Fibroblast of skin of left biceps (primary cell): ENCODE data around the gene NACC1.

Experiments used
- DNase-seq, 2 experiments: peaks; one replicate each; pipeline ENCODE4 v3.0.0-alpha.2; 2013; ENCODE audit warnings: low read depth in 2 of 2

Gene NACC1

DNA sequence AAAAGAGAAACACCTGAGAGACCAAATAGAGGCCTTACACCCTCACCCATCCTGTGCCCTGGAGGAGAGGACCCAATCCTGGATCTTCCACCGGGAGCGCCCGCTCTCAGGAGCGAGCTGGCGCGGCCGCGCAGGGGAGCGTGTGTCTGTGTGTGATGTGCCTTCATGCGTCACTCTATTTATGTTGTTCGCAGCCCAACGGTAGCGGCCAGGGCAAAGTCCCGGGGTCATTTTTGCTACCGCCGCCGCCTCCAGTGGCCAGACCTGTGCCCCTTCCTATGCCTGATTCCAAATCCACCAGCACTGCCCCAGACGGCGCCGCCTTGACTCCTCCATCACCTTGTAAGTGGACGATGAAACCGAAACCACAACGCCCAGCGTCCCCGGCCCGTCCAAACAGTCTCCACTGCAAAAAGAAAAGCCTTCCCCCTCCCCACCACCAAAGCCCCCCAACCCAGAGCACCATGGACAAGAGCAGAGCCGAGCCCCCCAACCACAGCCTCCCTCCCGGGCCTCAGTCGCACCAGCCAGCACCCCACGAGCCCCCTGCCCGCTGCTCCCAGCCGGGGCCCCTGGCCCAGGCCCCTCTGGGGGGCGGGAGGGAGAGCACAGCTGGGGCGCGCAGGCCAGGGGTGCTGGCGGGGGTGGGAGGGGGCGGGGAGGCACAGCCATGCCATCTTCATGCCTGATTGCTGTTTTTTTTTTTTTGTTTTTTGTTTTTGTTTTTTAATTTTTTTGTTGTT is 30.1 kb upstream of the NACC1 start:
- no peak for DNase-seq

DNA sequence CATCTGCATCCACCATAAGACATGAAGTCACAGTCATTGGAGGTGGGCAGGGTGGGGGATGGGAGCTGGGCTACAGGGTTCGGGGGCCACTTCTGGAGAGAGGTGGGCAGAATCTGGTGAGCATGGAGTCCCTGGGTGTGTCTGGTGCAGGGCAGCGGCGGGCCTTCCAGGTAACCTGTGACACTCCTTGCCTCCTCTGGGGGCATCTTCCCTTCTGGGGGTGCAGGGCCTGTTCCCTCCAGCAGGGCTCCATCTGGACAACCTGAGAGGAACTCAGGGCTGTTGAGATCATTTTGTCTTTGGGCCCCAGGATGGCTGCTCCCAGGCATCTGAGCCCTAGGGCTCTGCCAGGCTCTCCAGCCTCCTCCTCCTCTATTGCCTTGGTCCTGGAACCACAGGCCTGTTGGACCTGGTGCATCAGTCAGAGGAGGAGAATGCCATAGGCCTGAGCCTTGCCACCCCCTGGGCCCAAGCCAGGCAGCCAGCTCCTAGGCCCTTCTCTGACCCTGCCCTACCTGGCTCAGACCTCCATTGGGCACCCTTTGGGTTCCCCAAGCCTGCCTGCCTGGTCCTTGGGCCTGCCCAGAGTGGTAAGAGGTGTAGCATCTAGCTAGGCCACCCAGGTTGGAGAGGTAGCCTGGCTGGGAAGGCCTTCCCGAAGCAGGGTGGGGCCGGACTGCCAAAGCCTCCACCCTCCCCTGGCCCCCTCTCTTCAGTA is 28.8 kb upstream of the NACC1 start:
- no peak for DNase-seq

DNA sequence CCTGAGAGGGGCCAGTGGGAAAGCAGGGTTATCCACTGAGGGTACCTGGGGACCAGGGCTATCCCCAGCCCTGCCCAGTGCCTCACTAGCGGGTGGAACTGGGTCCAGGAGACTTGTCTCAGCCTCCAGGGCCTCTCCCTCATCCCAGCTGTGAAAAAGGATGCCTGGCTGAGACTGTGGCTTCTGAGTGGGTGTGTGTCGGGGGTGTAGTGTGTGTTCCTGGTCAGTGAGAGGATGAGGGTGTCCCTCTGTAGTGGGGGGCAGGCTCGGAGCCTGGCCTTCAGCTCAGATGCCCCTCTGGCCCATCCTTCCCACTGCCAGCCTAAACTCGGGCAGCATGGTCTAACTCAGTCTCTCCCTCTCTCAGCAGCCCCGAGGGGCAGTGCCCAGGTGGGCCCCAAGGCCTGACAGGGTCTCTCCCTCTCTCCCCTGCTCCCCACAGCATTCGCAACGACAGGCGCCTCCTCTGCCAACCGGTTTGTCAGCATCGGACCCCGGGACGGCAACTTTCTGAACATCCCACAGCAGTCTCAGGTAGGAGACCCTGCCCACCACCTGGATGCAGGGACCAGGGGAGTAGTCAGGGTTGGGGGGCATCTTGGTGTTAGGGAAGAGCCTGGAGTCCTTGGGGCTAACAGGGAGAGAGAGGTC is 28.1 kb upstream of the NACC1 start:
- no peak for DNase-seq

DNA sequence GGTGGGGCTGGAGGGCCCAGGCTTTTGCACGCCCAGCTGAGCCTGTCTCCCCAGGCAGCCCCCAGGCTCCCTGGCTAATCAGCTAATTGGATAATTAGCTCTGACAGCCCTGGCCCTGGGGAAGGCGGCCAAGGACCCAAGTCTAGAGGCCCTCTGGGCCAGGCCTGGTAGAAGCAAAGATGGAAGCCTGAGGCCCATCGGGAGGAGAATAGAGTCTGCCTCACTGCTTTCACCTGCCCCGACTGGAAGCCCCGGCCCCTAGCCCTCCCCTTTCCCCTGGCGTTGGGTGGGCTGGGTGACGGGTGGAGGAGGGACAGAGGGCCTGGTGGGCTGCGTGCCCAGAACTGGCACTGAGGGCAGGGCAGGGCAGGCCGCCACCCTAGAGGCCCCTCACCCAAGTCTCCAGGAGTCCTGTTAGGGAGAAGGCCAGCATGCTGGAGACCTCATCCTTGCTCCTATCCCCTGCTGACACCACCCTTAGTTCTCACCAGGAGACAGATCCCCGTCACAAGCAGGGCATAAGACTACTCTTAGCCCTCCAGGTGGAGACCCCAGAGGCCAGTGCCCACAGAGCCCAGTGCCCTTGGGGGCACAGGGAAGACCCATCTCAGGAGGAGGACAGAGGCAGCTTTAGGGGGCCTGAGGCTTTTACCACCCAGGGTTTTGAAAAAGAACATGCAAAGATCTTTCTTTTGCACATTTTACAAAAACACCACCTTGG is 27.4 kb upstream of the NACC1 start:
- DNase-seq: no peak

DNA sequence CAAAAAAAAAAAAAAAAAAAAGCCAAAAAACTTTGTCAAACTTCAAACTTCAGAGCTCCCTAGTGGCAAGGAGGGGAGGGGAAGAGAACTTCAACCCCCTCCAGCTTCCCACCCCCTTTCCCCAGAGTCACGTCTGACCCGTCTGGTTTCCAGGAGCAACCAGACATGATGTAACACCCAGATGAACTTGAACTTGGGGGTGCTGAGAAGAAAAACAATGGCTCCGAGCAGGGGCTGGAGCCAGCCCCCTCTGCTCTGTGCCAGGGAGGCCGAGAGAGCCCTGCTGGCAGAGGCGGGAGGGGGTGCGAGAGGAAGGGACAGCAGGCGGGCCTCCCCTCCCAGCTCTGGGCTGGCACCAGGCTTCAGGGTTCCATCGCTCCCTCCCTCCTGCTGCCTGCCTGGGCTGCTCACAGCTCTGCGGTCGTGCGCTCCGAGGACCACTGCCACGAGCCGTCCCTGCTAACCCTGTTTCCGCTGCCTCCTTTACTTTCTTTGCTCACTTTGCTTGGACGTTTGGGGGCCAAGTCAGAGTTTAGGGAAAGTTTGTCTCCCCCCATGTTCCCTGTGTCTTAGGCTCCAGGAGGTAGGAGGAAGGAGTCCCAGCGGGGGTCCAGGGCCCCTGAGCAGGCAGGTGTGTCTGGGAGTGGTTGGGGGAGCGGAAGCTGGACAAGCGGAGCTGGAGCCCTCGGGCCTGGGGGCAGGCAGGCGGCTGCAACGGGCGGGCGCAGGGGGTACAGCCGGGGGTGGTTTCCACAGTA is 26.5 kb upstream of the NACC1 start:
- peak; percentile 90 to 93 for DNase-seq

DNA sequence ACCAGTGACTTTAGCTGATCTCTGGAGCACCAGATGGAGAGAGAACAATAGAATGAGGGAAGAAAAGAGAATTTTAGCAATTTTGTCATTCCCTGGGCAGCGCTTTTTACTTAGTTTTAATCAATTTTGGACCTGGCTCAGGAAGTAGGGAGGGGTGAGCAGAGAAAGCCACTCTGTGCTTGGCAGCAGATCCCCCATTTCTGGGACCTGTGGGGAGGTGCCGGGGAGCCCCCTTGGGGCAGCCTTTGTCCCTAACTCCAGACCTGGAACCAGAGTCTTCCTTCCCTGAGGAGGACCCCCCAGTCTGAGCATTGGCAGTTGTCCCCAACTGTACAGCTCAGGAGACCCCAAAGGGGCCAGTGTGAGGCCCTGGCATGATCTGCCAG is 25.9 kb upstream of the NACC1 start:
- DNase-seq: no peak

DNA sequence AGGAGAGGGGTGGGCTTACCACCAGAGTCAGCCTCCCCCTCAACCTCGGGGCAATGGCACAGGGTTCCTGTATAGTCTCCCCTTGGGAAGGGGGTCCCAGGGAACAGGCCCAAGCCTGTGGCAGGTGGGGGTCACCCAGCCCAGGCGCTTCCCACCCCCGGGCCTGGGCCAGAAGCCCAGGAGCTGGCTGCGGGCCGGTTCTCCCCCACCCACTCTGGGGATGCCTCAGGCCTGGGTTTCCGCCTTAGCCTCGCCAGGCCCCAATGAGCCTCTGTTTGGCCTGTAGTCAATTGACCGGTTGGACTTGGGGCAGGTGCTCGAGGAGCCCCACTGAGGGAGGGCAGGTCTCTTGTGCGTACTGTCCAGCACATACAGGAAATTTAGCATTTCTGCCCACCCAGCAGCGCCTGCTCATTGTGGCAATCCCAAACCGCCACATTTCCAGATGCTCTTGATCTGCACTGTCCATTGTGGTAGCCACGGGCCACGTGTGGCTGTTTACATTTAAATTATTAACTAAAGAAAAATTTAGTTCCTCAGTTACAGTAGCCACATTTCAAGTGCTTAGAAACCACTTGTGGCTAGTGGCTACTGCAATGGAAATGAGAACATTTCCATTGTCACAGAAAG is 25.3 kb upstream of the NACC1 start:
- DNase-seq: no peak

DNA sequence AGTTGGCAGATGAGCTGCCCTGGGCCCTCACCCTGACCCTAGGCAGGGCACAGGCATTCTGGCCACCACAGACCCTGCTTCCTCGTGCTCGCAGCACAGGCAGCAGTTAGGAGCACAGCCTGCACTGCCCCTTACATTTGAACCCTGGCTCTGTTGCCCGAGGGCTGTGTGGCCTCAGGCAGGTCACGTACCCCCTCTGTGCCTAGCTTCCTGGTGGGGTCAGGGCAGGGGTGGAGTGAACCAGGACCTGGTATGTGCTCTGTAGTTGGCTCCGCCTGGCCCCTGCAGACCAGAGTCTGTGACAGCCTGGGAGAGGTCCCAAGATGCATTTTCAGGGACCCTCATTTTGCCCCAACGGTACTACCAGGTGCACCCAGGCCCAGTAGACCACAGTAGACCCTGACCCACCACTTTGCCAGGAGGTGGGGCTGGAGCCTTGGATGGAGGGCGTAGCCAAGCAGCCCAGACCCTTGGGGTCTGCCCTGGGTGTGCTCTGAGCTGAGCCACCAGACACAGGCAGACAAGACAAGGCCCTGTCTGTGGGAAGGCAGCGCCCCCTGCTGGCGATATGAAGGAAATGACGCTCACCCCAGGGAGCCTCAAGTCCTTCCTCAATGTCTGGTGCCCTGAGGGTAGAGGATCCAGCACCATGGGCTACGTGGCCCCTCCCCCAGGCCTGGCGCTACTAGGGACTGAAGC is 24.5 kb upstream of the NACC1 start:
- peak; percentile 43 to 60 for DNase-seq

DNA sequence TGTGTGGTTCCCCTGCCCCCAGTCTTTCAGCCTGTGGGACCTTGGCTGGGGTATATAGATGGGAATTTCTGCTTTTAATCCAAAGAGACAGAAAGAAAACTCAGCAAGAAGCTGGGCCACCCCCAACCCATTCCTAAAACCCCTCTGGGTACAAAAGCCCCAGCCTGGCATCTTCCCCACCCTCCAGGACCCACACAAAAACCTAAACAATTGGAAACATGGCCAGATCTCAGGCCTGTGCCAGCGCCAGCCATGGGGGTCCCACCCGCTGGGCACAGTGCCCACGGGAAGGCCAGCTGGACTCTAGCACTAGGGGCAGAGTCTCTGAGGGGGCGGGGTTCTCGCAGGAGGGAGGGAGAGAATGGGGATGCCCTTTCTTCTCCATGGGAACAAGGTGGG is 24.0 kb upstream of the NACC1 start:
- DNase-seq: no peak

DNA sequence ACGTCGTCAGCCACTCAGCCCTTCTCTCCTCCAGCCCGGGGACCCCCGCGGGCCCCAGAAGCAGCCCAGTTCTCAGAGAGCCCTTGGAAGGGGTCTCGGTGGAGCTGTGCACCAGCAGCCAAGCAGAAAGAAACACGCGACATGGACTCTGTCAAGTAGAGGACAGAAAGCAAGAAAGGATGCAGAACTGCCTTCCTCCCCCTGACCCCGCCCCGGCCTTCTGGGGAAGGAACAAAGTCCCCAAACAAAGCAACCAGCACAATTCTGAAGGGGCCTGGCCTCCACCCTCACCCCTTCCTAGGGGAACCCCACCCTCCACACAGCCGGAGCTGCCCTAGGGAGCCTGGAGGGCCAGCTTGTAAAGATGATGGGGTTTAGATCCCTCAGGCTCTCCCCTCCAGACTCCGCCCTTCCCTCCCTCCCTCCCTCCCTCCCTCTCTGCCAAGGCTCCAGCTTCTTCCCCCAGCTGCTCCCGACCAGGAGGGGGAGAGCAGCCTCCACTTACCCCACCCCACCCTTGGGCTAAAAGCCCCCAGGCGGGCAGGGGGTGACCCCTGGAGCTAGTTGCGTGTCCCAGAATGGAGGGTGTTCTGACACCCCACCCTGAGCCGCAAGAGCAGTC is 23.2 kb upstream of the NACC1 start:
- DNase-seq: no peak

DNA sequence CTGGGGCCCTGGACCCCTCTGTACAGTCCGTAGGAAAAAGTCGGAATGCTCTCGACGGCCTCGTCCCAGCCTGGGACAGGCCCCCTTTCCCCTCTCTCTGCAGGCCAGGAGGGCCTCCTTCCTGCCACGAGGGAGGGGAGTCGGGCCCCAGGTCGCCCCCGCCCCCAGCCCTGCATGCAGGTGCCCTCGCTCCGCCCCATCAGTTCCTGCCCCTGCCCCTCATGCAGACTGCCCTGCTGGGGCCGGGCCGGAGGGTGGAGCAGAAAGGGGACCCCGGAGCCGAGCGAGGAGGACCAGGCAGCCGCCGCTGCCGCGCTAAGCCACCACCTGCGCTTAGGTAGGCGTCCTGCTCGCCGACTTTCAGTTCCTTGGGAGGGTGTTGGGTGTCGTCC is 22.7 kb upstream of the NACC1 start:
- DNase-seq: no peak

DNA sequence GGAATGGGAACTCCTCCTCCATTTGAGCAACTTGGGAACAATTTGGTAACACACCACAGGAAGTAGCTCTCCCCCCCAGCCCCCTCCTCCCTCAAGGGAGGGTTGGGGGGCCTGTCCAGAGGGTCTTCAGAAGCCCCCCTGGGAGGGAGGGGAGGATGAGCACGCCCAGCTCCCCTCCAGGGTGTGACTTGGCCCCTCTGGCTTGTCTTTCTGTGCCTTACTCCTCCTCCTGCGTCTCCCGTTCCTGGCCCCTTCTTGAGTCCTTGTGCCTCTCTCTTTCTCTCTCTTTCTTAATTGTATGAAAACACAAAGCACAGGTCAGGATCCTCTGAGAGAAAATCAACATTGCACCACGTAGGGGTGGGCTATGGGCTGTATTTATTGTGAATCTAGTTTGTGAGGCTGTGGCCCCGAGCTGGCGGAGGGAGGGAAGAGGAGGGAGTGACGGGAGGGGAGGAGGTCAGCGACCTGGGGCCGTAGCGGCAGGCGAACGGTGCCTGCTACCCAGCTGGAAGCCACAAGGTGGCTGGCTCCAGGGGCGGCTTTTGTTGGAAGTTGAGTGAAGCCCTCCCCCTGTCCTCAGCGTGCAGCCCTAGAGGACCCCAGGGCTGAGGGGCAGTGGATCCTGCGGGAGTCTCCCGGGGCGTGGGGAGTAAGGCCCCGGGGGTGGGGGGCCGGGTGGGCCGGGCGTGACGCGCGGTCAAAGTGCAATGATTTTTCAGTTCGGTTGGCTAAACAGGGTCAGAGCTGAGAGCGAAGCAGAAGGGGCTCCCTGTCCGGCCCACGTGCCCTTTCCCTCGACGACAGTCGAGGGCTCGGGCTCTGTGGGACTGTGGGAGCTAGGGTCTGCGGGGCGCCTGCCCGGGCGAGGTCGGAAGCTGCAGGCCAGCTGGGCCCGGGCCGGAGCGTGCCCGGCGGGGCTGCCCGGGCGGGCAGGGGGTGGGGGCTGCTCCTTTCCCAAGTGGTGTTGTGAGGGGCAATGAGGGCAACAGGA is 21.8 kb upstream of the NACC1 start:
- DNase-seq: no peak

DNA sequence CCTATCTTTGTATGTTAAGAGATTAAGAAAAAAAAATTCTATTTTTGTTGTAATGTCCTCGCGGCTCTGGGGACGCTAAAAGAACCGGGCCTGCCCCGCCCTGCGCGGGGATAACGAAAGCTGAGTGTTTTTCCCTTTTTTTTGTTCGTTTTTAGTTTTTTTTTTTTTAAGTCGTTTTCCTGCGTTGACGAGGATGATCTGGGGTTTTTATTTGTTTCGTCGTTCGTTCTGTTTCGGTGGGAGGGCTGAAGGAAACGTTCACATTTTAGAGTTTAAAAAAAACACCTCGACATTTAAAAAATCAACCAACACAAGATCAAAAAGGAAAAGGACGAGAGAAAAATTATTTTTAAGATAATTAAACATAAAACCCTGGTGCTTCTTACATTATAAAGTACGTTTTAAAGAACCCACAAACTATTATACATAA is 21.0 kb upstream of the NACC1 start:
- DNase-seq: no peak

DNA sequence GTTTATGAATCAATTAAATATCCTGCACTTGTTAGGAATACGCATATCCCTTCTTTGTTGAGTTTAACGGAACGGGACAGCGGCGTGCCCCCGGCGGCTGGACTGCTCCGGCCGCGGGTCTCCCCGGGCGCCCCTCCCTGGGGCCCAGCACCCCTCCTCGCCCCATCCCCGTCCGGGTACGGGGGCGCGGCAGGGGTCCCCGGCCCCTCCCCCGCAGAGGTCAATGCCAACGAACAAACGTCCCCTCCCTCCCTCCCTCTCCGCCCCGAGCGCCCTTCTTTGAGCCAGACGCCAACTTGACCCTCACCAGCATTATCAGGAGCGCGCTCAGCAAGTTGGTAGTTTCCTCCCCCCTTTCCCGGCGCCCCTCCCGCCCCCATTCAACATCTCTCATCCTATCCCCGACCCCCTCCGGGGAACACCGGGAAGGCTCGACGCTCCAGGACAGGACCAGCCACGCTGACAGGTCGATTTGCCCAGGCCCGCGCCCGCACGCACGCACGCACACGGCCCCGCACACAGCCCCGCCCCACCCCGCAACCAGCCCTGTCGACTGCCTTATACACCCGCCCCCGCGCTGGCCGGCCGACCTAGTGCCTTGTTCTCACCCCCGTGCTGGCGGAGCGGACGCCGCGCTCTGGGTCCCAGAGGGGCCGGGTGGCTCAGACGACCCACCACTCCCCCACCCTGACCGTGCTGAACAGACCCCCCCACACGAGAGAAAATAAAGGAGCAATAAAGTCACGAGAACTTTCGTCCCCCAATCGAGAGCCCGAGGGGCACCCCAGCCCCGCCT is 20.4 kb upstream of the NACC1 start:
- no peak for DNase-seq

DNA sequence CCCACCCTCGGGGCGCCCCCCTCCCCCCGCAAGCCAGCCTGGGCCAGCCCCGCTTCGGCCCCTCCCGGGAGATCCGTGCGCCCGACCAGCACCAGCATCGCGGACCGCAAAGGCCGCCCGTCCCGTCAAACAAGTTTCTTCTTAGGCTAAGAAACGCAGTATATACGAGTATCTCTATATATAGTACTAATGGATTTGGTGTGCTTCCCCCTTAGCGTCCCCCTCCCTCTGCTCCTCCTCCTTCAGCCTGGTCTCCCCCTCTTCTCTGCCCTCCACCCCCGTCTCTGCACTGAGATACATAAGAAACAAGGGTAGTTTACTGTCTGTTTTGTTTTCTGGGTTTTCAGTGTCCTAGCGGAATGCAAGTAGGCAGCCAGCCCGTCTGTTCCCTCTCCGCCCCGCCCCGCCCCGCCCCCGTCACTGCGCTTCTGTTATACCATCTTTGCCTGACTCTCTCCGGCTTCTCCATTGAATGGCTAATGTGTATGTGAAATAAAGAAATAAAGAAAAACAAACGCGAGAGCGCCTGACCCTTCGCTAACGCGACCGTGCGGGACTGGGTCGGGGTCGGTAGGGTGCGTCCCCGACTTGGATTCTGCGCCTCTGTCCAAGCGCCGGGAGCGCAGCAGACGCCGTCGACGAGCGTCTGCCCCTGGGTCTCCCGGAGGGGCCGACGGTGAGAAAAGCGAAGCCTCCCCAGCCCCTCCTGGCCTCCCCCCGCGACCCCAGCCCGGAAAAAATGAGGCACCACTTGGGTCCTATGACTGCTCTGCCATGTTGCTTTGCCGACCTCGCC is 19.6 kb upstream of the NACC1 start:
- DNase-seq: no peak

DNA sequence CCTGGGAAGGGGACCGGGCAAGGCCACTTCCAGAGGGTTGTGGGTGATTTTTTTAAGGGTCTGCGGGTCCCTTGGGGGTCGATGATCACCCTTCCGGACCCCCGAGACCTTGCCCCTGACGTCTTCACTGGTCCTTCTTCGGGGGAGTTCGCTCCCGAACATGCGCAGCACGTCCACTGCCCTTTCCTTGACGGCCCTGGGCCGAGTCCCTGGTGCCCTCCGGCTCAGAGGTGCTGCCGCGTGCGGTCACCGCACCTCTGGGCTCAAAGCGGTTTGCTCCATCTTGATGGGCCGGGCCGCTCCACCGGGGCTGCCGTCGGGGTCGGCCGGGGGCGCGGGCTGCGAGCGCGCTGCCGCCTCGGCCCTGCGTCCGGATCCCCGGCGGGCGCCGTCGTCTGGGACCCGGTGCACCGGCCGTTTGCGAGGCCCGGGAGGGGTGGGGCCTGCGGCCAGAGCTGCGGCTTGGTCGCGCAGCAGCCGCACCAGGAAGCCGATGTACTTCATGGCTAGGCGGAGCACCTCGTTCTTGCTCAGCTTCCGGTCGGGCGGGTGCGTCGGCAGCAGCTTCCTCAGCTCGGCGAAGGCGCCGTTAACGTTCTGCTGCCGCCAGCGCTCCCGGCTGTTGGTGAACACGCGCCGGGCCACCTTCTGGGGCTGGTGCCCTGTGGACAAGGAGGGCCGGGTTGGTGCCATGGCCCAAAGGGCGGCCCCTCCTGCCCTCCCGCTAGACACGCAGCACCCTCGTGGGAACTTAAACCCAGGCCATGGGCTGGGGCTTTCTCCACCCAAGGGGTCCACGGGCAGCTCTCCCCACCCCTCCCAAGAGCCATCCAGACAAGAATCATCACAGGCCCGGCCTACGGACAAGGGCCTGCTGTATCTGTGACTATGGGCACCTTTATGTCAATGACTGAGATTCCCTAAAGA is 18.7 kb upstream of the NACC1 start:
- DNase-seq: no peak
